Duodenal mucosa (tissue), 2 donors: ENCODE results near the gene TJP1.
"Not testable (repeated sequence)": the region's sequence is repeated elsewhere in the genome, so short reads cannot be mapped to it uniquely, and the experiment has no call there.

Experiments used
- H3K27ac ChIP-seq: one replicate; pipeline ENCODE4 v1.7.0; 2013; ENCODE audit warnings: low read depth, low read length
- H3K27me3 ChIP-seq, 2 donors: one replicate each; pipeline ENCODE4 v1.7.0; 2013; ENCODE audit warnings: low read length in 2 of 2, control low read depth in 1 of 2; ENCODE audit not compliant: insufficient read depth in 2 of 2, control insufficient read depth in 1 of 2
- H3K36me3 ChIP-seq, 2 donors: one replicate each; pipeline ENCODE4 v1.7.0; 2013; ENCODE audit warnings: low read length in 2 of 2, control low read depth in 1 of 2; ENCODE audit not compliant: insufficient read depth in 2 of 2, control insufficient read depth in 1 of 2
- H3K4me1 ChIP-seq, 2 donors: one replicate each; pipeline ENCODE4 v1.7.0; 2013; ENCODE audit warnings: low read length in 2 of 2, control low read depth in 1 of 2; ENCODE audit not compliant: insufficient read depth in 2 of 2, control insufficient read depth in 1 of 2
- H3K4me3 ChIP-seq, 2 donors: one replicate each; pipeline ENCODE4 v1.7.0; 2013; ENCODE audit warnings: low read length in 2 of 2, low read depth in 1 of 2
- H3K9ac ChIP-seq, 2 donors: one replicate each; pipeline ENCODE4 v1.7.0; 2013; ENCODE audit warnings: low read length in 2 of 2, low read depth in 1 of 2
- H3K9me3 ChIP-seq, 2 donors: one replicate each; pipeline ENCODE4 v1.7.0; 2013; ENCODE audit warnings: low read length in 2 of 2, control low read depth in 1 of 2; ENCODE audit not compliant: control insufficient read depth in 1 of 2

The TJP1 gene

DNA sequence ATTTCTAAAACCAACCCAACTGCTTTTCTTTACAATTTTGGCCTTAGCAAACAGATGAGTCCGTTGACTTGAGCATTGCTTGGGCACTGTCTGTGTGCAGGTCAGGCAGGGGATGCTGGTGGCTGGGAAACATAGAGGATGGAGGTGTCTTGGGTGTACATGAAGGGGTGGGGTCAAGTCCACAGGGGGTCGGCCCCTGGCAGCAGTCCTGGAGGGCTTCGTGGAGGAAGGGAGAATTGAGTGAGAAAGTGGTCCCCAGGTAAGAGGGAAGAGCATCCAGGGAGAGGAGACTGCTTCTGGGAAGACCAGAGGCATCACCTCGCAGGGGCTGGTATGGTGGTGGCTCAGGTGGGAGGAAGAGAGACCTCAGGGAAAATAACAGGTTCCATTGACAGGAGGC lies 144.8 kb downstream of the TJP1 start:
- Histone ChIP-seq H3K27ac (no peak overlapping the region), H3K9ac (peak overlapping the region in 1 of 2 donors; percentile 47), H3K4me3 (peak overlapping the region; percentile 9 to 51), H3K9me3 (no peaks in the 10 kb centered on the region), H3K4me1 (peaks cover 20 to 26% of the 10 kb centered on the region in 2 donors), H3K27me3 (no peaks in the 10 kb centered on the region), H3K36me3 (no peaks in the 10 kb centered on the region)

DNA sequence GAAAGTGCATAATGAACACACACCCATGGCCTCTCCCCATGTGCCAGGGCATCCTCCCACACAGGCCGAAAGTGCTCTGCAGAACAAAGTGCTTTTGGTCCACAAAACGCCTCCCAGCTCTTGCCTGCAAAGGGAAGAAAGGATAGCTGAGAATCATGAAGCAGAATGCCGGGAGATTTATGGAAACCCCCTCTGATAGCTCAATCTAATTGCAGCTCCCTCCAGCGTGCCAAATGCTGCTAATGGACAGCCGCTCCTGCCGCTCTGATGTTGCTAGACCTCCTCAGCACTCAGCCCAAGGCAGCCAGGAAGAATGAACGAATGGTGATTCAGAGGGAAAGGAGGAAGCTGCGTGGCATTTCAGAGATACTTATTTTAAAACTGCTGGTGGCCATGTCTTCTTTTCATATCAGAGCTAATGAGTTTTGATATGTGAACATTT lies 145.3 kb downstream of the TJP1 start:
- no peaks in the 10 kb centered on the region for H3K36me3 ChIP-seq
- H3K4me3 ChIP-seq, result peak overlapping the region; percentile 8 to 51
- H3K27ac ChIP-seq, result no peak overlapping the region

DNA sequence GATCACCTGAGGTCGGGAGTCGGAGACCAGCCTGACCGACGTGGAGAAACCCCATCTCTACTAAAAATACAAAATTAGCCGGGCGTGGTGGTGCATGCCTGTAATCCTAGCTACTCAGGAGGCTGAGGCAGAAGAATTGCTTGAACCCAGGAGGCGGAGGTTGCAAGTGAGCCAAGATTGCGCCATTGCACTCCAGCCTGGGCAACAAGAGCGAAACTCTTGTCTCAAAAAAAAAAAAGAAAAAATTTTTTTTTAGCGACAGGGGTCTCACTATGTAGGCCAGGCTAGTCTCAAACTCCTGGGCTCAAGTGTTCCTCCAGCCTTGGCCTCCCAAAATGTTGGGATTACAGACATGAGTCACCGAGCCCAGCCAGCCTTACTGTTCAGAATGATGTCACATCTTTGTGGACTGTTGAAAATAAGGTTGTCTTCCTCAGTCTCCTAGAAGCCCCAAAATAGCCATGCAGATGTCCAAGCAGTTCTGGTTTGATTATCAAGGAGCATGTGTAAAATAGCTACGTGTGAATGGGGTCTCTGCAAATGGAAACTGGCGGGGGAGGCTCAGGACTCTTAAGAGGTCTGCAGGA lies 145.8 kb downstream of the TJP1 start:
- not testable (repeated sequence) for H3K9ac ChIP-seq, H3K27ac ChIP-seq, H3K27me3 ChIP-seq, H3K9me3 ChIP-seq, H3K36me3 ChIP-seq
- H3K4me3 ChIP-seq, result peak overlapping the region; percentile 8 to 68
- H3K4me1 ChIP-seq, result peaks cover 24 to 26% of the 10 kb centered on the region in 2 donors

More for the DNA sequence above, 145.3 kb downstream of the TJP1 start:
- Histone ChIP-seq H3K27me3 (no peaks in the 10 kb centered on the region), H3K4me1 (peaks cover 20 to 26% of the 10 kb centered on the region in 2 donors), H3K9me3 (no peaks in the 10 kb centered on the region), H3K9ac (peak overlapping the region in 1 of 2 donors; percentile 63)

DNA sequence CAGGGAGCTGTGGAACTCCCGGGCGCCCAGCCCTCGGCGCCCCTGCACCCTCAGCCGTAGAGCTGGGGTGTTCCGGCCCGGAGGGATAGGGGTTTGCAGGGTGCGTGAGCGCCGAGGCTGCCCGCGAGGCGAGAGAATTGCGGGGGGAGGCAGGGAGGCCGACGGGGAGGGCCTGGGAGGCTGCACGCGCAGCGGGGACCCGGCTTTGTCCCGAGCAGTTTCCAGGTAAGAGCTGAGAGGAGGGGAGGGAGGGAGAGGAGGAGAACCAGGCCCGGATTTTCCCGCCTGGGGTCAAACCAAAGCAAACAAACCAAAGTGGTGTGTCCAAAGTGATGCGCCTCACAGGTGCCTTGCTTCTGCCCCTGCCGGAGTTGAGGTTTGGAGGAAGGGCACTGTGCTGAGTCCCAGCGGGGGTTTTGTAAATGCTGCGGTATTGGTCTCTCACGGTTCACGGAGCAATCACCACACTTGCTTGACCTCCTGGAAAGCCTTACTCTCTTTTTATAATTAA lies 146.4 kb downstream of the TJP1 start:
- Histone ChIP-seq H3K36me3 (no peaks in the 10 kb centered on the region), H3K27ac (no peak overlapping the region), H3K4me3 (peak overlapping the region; percentile 62 to 68), H3K27me3 (no peaks in the 10 kb centered on the region), H3K9me3 (no peaks in the 10 kb centered on the region), H3K9ac (peak overlapping the region; percentile 38 to 64), H3K4me1 (peaks cover 24 to 27% of the 10 kb centered on the region in 2 donors)

DNA sequence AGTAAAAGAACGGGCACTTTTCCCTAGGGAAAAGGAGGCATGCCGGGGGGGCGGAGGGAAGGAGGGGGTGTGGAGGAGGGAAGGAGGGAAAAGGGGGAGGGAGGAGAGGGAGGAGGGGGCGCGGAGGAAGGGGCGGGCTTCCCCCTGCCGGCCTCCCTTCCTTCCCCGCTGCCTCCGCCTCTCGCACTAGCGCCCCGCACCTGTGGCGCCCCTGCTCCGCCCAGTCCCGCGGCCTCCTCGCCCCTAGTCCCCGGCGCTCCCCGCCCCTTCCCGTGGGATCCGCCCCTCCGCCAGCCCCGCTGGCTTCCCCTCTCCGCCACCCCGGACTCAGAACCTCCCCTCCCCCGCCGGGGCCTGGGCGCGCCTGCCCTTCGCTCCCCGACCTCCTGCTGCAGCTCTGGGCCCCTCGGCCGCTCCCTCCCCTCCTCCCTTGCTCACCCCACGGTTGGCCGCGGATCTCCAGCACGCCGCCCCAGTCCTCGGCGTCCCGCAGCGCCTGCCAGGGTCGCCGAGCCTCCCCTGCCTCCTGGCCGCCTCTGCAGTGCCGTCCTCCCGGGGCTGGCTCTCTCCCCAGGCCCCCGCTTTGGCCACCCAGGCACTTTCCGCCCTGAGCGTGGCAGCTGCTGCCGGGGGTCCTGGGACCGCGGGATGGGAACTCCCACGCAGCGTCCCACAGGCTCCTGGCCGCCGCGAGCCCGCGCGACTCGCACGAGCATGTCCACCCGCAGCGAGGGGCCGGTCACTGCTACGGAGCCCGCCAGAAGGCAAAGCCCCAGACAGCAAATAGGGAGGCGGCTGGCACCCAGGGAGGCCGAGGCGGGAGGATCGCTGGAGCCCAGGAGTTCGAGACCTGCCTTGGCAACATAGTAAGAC lies 147.4 kb downstream of the TJP1 start:
- Histone ChIP-seq H3K9ac (peak overlapping the region; percentile 55 to 64), H3K36me3 (no peaks in the 10 kb centered on the region), H3K27me3 (no peaks in the 10 kb centered on the region), H3K27ac (peak overlapping the region; percentile 51), H3K4me1 (peaks cover 33 to 36% of the 10 kb centered on the region in 2 donors), H3K9me3 (no peaks in the 10 kb centered on the region), H3K4me3 (peak overlapping the region; percentile 62 to 68)

DNA sequence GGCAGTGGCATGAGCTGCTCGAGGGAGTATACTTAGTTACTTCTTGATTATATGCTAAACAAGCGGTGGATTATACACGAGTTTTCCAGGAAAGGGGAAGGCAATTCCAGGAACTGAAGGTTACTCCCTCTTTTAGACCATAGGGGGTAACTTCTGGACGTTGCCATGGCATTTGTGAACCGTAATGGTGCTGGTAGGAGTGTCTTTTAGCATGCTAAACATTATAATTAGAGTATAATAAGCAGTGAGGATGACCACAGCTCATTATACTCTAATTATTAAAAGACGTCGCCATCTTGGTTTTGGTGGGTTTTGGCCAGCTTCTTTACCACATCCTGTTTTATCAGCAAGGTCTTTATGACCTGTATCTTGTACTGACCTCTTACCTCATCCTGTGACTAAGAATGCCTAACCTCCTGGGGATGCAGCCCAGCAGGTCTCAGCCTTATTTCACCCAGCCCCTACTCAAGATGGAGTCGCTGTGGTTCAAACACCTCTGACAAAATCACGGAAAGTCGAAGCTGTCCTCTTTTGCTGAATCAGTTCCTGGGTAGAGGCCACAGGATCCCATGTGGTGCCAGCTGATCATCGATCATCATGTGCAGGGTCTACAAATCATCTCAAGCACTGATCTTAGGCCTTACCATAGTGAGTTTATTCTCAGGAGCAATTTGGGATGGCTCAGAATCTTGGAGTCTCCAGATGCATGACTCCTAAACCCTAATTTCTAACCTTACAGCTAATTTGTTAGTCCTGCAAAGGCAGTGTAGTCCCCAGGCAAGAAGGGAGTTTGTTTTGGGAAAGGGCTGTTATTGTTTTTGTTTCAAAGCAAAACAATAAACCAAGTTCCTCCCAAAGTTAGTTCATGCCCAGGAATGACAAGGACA lies 149.1 kb downstream of the TJP1 start:
- peaks cover 25 to 29% of the 10 kb centered on the region in 2 donors for H3K4me1 ChIP-seq
- H3K36me3 ChIP-seq, result no peaks in the 10 kb centered on the region
- no peaks in the 10 kb centered on the region for H3K27me3 ChIP-seq
- H3K27ac ChIP-seq, result no peak overlapping the region
- H3K9ac ChIP-seq, result no peak overlapping the region
- H3K9me3 ChIP-seq, result no peaks in the 10 kb centered on the region
- H3K4me3 ChIP-seq, result no peak overlapping the region

DNA sequence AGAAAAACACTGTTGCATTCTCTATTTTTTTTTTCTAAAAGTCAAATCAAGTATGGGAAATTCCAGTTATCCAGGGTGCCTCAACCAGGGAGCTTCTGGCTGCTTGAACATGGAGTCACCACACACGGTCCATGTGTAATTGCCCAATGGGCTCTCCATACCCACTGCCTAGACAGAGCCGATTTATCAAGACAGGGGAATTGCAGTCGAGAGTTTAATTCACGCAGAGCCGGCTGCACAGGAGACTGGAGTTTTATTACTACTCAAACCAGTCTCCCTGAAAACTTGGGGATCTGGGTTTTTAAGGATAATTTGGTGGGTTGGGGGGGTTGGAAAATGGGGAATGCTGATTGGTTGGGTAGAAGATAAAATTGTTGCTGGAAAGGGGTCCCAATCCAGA lies 149.8 kb downstream of the TJP1 start:
- H3K27ac ChIP-seq, result no peak overlapping the region
- no peak overlapping the region for H3K9ac ChIP-seq
- no peak overlapping the region for H3K4me3 ChIP-seq
- H3K27me3 ChIP-seq, result no peaks in the 10 kb centered on the region
- H3K9me3 ChIP-seq, result no peaks in the 10 kb centered on the region
- H3K4me1 ChIP-seq, result peaks cover 19 to 22% of the 10 kb centered on the region in 2 donors
- no peaks in the 10 kb centered on the region for H3K36me3 ChIP-seq

DNA sequence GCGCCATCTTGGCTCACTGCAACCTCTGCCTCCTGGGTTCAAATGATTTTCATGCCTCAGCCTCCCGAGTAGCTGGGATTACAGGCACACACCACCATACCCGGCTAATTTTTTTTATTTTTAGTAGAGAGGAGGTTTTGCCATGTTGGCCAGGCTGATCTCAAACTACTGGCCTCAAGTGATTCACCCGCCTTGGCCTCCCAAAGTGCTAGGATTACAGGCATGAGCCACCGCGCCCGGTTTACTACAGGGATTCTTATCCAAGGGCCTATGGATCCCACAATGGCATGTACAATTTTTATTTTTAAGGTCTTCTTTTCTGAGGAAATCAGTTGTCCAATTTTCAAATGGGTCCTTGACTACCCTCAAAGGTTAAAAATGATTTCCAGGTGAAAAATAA lies 150.2 kb downstream of the TJP1 start:
- H3K9ac ChIP-seq, H3K36me3 ChIP-seq, H3K4me3 ChIP-seq, H3K27me3 ChIP-seq, H3K27ac ChIP-seq, H3K9me3 ChIP-seq: not testable (repeated sequence)
- H3K4me1 ChIP-seq, result peaks cover 15 to 18% of the 10 kb centered on the region in 2 donors

DNA sequence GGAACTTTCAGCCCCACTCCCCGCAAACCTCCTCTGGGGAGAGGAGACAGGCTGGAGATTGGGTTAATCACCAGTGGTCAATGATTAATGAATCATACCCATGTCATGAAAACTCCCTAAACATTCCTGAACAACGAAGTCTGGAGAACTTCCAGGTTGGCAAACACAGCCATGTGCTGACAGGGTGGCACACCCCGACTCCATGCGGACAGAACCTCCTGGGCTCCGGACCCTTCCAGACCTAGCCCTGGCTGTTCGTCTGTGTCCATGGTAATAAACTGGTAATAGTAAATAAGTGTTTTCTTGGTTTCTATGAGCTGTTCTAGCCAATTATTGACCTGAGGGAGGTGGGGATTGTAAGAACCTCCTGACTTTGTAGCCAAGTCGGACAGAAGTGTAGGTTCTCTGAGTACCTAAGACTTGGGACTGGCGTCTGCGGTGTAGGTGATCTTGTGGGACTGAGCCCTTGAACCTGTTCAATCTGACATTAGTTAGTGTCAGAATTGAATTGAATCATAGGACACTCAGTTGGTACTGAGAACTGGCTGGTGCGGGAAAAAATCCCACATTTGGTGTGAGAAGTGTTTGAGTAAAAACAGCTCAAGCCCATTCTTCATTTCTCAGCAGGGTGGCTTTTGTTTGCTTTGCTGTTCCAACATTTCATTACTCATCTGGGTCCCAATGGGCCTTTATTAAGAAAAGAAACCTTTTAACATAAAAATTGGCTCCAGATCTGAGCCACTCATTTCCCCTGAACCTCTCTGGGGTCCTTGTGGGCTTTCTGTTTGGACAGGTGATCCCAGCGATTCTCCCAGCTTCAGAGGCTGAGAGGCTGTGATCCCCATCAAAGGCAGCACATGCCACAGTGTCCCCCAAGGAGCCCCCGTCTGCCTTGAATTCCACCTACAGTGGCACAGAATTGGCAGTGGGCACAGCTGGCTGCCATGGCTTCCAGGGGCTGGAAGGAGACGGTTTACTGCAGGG lies 151.0 kb downstream of the TJP1 start:
- Histone ChIP-seq H3K27me3 (no peaks in the 10 kb centered on the region), H3K9ac (peak overlapping the region; percentile 26 to 51), H3K36me3 (no peaks in the 10 kb centered on the region), H3K4me1 (peaks cover 12 to 14% of the 10 kb centered on the region in 2 donors), H3K4me3 (peak overlapping the region in 1 of 2 donors; percentile 42), H3K27ac (peak overlapping the region; percentile 61), H3K9me3 (no peaks in the 10 kb centered on the region)
